Chondrocyte (in vitro differentiated cells): ENCODE data around the gene DLX1. TPM values are rescaled to one million over a fixed set of nuclear protein-coding genes. Genes with fewer than 3 reads are reported as not detected.
A peak's percentile ranks its signal among the peaks of the same experiment; 100 is the strongest.

Experiments used
- DNase-seq: peaks from one replicate; pipeline ENCODE4 v3.0.0; 2021; ENCODE audit warnings: mixed read lengths, low spot score
- H3K27ac Mint-ChIP-seq: one replicate; pipeline ENCODE4 v1.8.0; 2021; ENCODE audit warnings: mild to moderate bottlenecking, moderate library complexity, mixed read lengths; ENCODE audit not compliant: unreplicated experiment
- H3K27me3 Mint-ChIP-seq: 2 replicates; pipeline ENCODE4 v1.8.0; 2021; ENCODE audit warnings: low read depth, mixed read lengths
- H3K36me3 Mint-ChIP-seq: 2 replicates; pipeline ENCODE4 v1.8.0; 2021; ENCODE audit warnings: low read depth, mixed read lengths
- H3K4me1 Mint-ChIP-seq: 2 replicates; pipeline ENCODE4 v1.8.0; 2021; ENCODE audit warnings: low read depth, mild to moderate bottlenecking, mixed read lengths
- H3K4me3 Mint-ChIP-seq: one replicate; pipeline ENCODE4 v1.8.0; 2021; ENCODE audit warnings: mild to moderate bottlenecking, moderate library complexity, mixed read lengths; ENCODE audit not compliant: unreplicated experiment
- H3K9me3 Mint-ChIP-seq: 2 replicates; pipeline ENCODE4 v1.8.0; 2021; ENCODE audit warnings: low read depth, mixed read lengths
- total RNA-seq: library from RNA; stranded (reverse); gene quantifications from 3 replicates; pipeline ENCODE4 v1.2.1, GENCODE V29; 2021
- TF ChIP-seq, protein P1 (sequence below): fragments of 200-600 bp; sonication (generic); IDR thresholded peaks from 2 replicates; pipeline ENCODE4 v1.5.0; 2021; ENCODE audit warnings: antibody characterized with exemption, mild to moderate bottlenecking, moderate library complexity

Gene DLX1
- total RNA-seq, 1 donor from 2014 or later, result 7.1 TPM

DNA sequence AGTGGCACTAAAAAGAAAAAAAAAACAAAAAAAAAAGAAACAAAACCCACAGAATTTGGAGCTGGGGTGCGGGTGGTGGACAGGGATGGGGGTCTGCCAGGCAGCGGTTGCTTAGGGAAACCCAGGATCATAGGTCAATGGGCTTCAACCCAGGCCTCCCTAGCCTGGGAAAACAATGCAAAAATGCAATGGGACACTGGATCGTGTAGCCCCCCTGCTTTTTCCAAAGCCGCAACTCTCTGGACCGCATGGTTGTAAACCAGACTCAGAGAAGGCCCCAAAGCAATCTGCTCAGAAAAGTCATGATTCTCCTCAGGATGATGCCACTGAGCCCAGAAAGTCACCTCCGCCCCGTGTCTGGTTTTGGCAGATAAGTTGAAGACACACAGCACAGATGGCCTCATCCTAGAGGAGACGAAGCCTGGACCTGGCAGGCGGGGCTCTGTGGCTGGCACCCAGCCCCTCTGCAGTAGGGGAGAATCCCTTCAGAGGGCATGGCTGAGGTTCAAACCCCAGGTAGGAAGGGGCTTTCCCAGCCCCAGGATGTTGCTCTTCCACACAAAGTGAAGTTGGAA lies 12.3 kb downstream of the DLX1 start:
- H3K36me3 Mint-ChIP-seq, result peaks cover 7% of the 10 kb centered on the region
- no peaks in the 10 kb centered on the region for H3K9me3 Mint-ChIP-seq
- peak overlapping the region; percentile 81 for H3K4me3 Mint-ChIP-seq
- H3K27ac Mint-ChIP-seq, result peak overlapping the region; percentile 100
- DNase-seq, result no peak
- TF ChIP-seq, protein P1, sequence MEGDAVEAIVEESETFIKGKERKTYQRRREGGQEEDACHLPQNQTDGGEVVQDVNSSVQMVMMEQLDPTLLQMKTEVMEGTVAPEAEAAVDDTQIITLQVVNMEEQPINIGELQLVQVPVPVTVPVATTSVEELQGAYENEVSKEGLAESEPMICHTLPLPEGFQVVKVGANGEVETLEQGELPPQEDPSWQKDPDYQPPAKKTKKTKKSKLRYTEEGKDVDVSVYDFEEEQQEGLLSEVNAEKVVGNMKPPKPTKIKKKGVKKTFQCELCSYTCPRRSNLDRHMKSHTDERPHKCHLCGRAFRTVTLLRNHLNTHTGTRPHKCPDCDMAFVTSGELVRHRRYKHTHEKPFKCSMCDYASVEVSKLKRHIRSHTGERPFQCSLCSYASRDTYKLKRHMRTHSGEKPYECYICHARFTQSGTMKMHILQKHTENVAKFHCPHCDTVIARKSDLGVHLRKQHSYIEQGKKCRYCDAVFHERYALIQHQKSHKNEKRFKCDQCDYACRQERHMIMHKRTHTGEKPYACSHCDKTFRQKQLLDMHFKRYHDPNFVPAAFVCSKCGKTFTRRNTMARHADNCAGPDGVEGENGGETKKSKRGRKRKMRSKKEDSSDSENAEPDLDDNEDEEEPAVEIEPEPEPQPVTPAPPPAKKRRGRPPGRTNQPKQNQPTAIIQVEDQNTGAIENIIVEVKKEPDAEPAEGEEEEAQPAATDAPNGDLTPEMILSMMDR, result no peak
- no peaks in the 10 kb centered on the region for H3K27me3 Mint-ChIP-seq
- peaks cover 67% of the 10 kb centered on the region for H3K4me1 Mint-ChIP-seq

DNA sequence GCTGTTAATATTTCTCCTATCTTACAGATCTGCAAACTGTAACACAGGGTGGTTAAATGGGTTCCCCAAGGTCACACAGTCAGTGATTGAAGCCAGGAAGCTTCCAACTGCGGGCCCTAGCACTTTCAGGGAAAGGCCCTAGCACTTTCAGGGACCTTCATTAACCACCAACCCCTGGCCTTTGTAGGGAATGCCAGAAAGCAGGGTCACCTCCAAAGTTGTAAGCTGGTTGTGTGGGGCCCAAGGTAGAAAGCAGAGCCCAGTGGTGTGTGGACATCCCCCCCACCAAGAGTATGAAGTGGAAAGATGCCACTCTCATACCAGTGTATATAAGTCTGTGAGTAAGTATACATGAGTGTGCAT lies 13.0 kb downstream of the DLX1 start:
- Mint-ChIP-seq H3K27ac (peak overlapping the region; percentile 91), H3K36me3 (peaks cover 7% of the 10 kb centered on the region), H3K9me3 (no peaks in the 10 kb centered on the region), H3K4me3 (peak overlapping the region; percentile 51), H3K27me3 (no peaks in the 10 kb centered on the region), H3K4me1 (peaks cover 66% of the 10 kb centered on the region)
- TF ChIP-seq, protein P1, result no peak
- no peak for DNase-seq

DNA sequence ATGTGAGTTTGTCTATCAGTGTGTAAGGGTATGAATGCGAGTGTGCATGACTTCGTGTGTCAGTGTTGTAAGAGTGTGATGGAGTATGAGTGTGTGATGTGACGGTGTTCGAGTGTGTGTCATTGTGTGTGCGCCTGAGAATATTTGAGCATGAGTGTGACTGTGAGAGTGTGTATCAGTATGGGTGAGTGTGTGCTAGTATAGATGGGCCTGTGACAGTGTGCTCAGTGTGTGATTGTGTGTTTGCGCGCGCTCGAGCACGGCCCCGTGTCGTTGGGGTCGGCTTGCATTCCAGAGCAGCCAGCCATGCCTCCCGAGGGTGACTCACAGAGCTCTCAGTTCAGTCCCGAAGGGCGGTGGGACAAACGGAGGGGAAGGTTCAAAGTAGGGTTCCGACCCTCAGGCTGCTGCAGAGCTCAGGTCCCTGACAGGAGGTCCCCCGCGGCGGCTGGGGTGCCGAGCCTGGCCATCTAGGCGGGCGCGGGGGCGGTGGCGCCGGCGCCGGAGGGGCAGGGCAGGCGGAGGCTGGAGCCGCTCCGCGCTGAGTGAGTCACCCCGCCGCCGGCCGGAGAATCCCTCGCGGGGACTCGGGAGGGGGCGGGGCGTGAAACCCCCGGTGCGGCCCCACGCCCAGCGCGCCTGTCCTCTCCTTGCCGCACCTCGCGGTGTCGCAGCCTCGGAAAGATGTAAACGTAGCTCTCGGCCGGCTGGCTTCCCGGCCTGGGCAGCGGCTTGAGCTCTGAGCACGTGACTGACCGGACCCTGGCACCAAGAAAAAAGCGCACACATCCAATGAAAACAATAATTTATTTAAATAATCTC lies 13.6 kb downstream of the DLX1 start:
- DNase-seq, result no peak
- Mint-ChIP-seq H3K27me3 (no peaks in the 10 kb centered on the region), H3K4me1 (peaks cover 67% of the 10 kb centered on the region), H3K36me3 (peaks cover 7% of the 10 kb centered on the region), H3K9me3 (no peaks in the 10 kb centered on the region), H3K4me3 (peak overlapping the region; percentile 91), H3K27ac (peak overlapping the region; percentile 93)
- TF ChIP-seq, protein P1, result no peak

DNA sequence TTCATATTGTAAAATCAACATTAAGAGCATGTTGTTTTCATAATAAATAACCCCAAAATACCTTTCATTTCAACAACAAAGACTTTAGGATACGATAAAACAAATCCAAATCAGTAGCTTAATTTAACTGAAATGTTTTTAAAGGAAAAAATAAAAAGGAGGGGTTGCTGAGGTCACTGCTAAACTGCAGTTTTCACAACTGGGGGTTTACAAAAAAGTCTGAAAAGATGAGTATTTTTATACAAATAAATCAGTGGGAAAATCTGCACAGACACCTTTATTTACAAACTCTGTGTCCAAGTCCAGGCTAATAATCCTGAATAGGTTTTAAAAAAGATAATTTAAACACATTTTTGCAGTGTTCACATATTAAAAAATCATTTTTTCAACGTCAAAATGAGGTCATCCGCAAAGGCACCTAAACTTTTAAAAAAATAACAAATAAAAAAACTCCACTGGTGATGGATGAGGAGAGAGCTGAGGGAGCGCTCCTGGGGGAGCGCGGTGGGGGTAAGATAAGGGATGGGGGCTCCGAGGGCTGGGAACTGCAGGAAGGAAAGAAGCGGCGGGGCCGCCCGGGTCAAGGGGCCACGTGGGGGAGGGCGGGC lies 14.3 kb downstream of the DLX1 start:
- H3K27ac Mint-ChIP-seq, result peak overlapping the region; percentile 93
- no peaks in the 10 kb centered on the region for H3K9me3 Mint-ChIP-seq
- DNase-seq, result no peak
- peaks cover 64% of the 10 kb centered on the region for H3K4me1 Mint-ChIP-seq
- peak overlapping the region; percentile 91 for H3K4me3 Mint-ChIP-seq
- H3K36me3 Mint-ChIP-seq, result peaks cover 7% of the 10 kb centered on the region
- no peaks in the 10 kb centered on the region for H3K27me3 Mint-ChIP-seq
- TF ChIP-seq, protein P1, result no peak

DNA sequence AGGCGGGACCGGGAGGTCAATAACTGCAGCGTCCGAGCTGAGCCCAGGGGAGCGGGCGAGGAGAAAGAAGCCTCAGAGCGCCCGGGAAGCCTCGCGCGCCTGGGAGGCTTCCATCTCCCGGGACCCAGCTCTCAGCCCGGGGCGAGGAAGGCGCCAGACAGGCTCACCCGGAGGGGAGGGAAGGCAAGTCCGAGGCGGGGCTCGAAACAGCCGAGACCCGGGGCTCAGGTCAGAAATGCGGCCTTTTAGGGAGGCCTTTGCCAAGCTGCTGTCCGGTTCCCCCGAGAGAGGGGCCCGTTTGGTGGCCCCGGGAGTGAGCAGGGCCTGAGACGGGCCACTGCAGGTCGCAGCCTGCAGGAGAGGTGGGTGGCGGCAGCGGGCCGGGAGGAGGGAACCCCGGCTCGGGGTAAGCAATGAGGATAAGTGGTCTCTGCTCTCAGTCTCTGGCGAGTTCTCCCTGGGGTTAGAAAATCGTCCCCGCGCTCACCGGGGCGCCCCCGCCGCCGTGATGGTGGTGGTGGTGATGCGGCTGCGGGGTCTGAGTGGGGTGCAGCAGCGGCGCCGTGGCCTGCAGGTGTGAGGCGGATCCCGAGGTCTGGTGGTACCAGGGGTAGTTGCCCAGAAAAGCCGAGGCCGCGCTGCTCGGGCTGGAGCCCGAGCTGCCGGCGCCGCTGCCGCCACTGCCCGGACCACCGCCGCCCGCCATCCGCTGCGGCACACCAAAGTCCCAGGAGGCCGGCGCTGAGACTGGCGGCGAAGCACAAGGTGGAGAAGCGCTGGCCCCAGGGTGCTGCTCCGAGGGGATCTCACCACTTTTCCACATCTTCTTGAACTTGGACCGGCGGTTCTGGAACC lies 15.0 kb downstream of the DLX1 start:
- no peaks in the 10 kb centered on the region for H3K9me3 Mint-ChIP-seq
- peaks cover 7% of the 10 kb centered on the region for H3K36me3 Mint-ChIP-seq
- peaks cover 63% of the 10 kb centered on the region for H3K4me1 Mint-ChIP-seq
- TF ChIP-seq, protein P1, result no peak
- H3K4me3 Mint-ChIP-seq, result peak overlapping the region; percentile 91
- DNase-seq, result no peak
- H3K27ac Mint-ChIP-seq, result peak overlapping the region; percentile 94
- H3K27me3 Mint-ChIP-seq, result no peaks in the 10 kb centered on the region
